ENCODE results near the gene MGMT.

DNA sequence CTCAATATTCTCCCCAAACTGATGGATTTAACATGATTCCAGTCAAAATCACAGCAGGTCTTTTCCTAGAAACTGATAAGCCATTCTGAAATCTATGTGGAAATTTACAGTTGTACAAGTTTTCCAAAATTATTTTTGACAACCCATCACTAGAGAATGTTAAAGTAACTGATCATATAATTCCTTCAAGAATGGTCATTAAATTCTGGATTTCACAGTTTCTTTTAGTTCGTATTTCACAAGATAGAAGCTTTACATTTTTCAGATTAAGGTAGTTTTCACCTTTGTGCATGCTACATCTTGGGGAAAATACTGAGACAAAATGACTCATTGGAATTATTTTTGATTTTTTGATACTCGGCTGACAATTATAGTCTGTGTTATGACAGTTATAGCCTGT, 174.3 kb downstream of the MGMT start:
- TF ChIP-seq, protein P1, sequence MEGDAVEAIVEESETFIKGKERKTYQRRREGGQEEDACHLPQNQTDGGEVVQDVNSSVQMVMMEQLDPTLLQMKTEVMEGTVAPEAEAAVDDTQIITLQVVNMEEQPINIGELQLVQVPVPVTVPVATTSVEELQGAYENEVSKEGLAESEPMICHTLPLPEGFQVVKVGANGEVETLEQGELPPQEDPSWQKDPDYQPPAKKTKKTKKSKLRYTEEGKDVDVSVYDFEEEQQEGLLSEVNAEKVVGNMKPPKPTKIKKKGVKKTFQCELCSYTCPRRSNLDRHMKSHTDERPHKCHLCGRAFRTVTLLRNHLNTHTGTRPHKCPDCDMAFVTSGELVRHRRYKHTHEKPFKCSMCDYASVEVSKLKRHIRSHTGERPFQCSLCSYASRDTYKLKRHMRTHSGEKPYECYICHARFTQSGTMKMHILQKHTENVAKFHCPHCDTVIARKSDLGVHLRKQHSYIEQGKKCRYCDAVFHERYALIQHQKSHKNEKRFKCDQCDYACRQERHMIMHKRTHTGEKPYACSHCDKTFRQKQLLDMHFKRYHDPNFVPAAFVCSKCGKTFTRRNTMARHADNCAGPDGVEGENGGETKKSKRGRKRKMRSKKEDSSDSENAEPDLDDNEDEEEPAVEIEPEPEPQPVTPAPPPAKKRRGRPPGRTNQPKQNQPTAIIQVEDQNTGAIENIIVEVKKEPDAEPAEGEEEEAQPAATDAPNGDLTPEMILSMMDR (IDR thresholded peaks at IDR 0.05) = no peak
- no peak for TF ChIP-seq ZFX (IDR thresholded peaks at IDR 0.05; ENCODE audit: borderline replicate concordance)

Data from 22Rv1 (cell line).